Measurements from ENCODE around the gene DOCK11.

DNA sequence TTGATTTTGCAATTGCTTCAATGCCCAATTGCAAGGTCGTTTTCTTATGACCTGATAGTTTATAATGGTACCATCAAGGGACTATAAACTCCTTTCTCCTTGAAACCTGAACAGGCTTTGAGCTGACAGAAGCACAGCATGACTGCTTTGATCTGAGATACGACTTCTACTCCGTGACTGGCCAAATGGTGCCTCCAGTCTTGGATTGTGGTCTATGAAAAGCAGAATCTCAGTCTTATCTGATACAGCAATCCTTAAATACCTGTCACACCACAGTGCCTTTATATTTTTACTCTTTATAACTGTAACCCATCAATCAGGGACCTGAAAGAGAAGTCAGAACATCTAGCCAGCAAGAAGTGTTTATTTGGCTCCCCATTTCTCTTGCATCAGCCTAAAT lies 93.1 kb downstream of the DOCK11 start:
- TF ChIP-seq CTCF (IDR thresholded peaks at IDR 0.05): no peak
- no peak for TF ChIP-seq POLR2A (IDR thresholded peaks at IDR 0.05)

Measured in uterus (tissue), 2 donors.